Neural progenitor cell (in vitro differentiated cells): ENCODE data around the gene ANKFY1. TPM values are rescaled to one million over a fixed set of nuclear protein-coding genes. Genes with fewer than 3 reads are reported as not detected.

Experiments used
- DNase-seq: peaks from one replicate; pipeline ENCODE4 v3.0.0-alpha.2; 2016; ENCODE audit warnings: low spot score
- H2AFZ ChIP-seq: fragments of 200-600 bp; sonication (generic); replicated peaks from 2 replicates; pipeline ENCODE4 v1.6.1; 2016; ENCODE audit warnings: antibody characterized with exemption
- H3F3A ChIP-seq: fragments of 200-600 bp; sonication (generic); 2 replicates; pipeline ENCODE4 v1.6.1; 2016; ENCODE audit warnings: antibody characterized with exemption, low read depth
- H3K27ac ChIP-seq: fragments of 200-600 bp; sonication (generic); 2 replicates; pipeline ENCODE4 v1.5.1; 2016; ENCODE audit warnings: mild to moderate bottlenecking
- H3K27me3 ChIP-seq: fragments of 200-600 bp; sonication (generic); 2 replicates; pipeline ENCODE4 v1.6.1; 2016; ENCODE audit warnings: mild to moderate bottlenecking, moderate library complexity
- H3K36me3 ChIP-seq: fragments of 200-600 bp; sonication (generic); 2 replicates; pipeline ENCODE4 v1.5.1; 2016
- H3K4me1 ChIP-seq: fragments of 200-600 bp; sonication (generic); 2 replicates; pipeline ENCODE4 v1.6.1; 2016; ENCODE audit warnings: mixed run types
- H3K4me2 ChIP-seq: fragments of 200-600 bp; sonication (generic); 2 replicates; pipeline ENCODE4 v1.6.1; 2016
- H3K4me3 ChIP-seq: fragments of 200-600 bp; sonication (generic); 2 replicates; pipeline ENCODE4 v1.5.1; 2016
- H3K79me2 ChIP-seq: fragments of 200-600 bp; sonication (generic); 2 replicates; pipeline ENCODE4 v1.6.1; 2016; ENCODE audit warnings: low read depth
- H3K9ac ChIP-seq: fragments of 200-600 bp; sonication (generic); 2 replicates; pipeline ENCODE4 v1.6.1; 2016
- H3K9me3 ChIP-seq: fragments of 200-600 bp; sonication (generic); 2 replicates; pipeline ENCODE4 v1.5.1; 2016; ENCODE audit warnings: low read depth
- H4K20me1 ChIP-seq: fragments of 200-600 bp; sonication (generic); 2 replicates; pipeline ENCODE4 v1.6.1; 2016; ENCODE audit warnings: low read depth
- H3K27ac Mint-ChIP-seq: 3 replicates; pipeline ENCODE4 v1.8.0; 2021; ENCODE audit warnings: mixed read lengths
- H3K27me3 Mint-ChIP-seq: 2 replicates; pipeline ENCODE4 v1.8.0; 2022; ENCODE audit warnings: low read depth, mild to moderate bottlenecking, inconsistent platforms, moderate library complexity, mixed read lengths; ENCODE audit not compliant: insufficient read depth
- H3K36me3 Mint-ChIP-seq: 3 replicates; pipeline ENCODE4 v1.8.0; 2021; ENCODE audit warnings: mixed read lengths
- H3K4me1 Mint-ChIP-seq: 3 replicates; pipeline ENCODE4 v1.8.0; 2021; ENCODE audit warnings: mixed read lengths
- H3K4me3 Mint-ChIP-seq: 3 replicates; pipeline ENCODE4 v1.8.0; 2021; ENCODE audit warnings: mild to moderate bottlenecking, moderate library complexity, mixed read lengths
- H3K9me3 Mint-ChIP-seq: 3 replicates; pipeline ENCODE4 v1.8.0; 2020; ENCODE audit warnings: mixed read lengths
- EZH2 ChIP-seq: fragments of 200-600 bp; sonication (generic); IDR thresholded peaks from 2 replicates; pipeline ENCODE4 v1.6.1; 2017; ENCODE audit warnings: antibody characterized with exemption, mild to moderate bottlenecking, moderate library complexity
- EZH2phosphoT487 ChIP-seq: fragments of 200-600 bp; sonication (generic); IDR thresholded peaks from 2 replicates; pipeline ENCODE4 v1.6.1; 2017; ENCODE audit warnings: antibody characterized with exemption
- total RNA-seq: library from RNA; depleted of rRNA; stranded (reverse); fragments of >200 nt; gene quantifications from 2 replicates; pipeline ENCODE4 v1.2.3, GENCODE V29; 2015; ENCODE audit warnings: low replicate concordance
- TF ChIP-seq, protein P1 (sequence below): fragments of 200-600 bp; sonication (generic); IDR thresholded peaks from 2 replicates; pipeline ENCODE4 v1.5.1; 2017; ENCODE audit warnings: antibody characterized with exemption, mild to moderate bottlenecking

Gene ANKFY1
- total RNA-seq, 1 donor from 2014 or later, result 39.8 TPM

DNA sequence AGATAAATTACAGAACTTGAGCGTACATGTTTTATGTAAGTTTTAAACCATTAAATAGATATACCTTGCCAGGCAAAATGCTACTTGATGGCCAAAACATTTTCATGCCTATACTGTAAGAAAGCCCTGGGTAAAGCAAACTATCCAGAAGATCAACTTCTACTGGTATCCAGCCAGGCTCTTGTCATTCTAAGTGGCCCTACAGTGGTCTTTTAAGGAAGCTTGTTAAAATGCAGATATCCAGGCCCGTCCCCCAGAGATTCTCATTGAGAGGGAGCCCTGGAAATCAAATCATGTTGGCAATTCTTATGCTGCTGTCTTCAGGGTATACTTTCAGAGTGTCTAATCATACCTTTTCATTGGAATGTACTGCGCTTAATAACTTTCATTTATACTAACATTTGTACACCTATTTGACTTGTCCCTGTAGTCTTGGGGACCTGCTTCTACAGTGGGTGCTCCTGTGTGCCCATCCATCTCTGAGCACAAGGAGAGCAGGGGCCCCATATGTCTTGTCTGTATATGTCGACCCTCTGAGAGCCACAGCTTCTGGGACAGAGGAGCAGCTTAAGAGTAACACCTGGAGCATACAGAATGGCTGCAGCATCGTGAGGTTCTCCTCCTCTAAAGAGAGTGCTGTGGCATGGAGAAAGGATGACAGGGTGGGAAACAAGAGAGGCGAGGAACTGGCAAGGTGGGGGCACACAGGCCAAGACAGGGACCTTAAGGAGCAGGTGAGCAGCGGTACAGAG is 43.6 kb upstream of the ANKFY1 start:
- Histone ChIP-seq H3F3A (peaks cover 22% of the 10 kb centered on the region), H3K9me3 (peaks cover 4% of the 10 kb centered on the region), H3K36me3 (no peaks in the 10 kb centered on the region), H2AFZ (no peak overlapping the region), H3K4me1 (no peaks in the 10 kb centered on the region), H3K79me2 (peaks cover 77% of the 10 kb centered on the region), H4K20me1 (peaks cover 20% of the 10 kb centered on the region), H3K4me3 (no peak overlapping the region), H3K27ac (no peak overlapping the region), H3K9ac (no peak overlapping the region), H3K27me3 (no peaks in the 10 kb centered on the region), H3K4me2 (no peak overlapping the region)
- DNase-seq, result no peak
- no peaks in the 10 kb centered on the region for H3K27me3 Mint-ChIP-seq
- peak overlapping the region; percentile 3 for H3K27ac Mint-ChIP-seq
- TF ChIP-seq, protein P1, sequence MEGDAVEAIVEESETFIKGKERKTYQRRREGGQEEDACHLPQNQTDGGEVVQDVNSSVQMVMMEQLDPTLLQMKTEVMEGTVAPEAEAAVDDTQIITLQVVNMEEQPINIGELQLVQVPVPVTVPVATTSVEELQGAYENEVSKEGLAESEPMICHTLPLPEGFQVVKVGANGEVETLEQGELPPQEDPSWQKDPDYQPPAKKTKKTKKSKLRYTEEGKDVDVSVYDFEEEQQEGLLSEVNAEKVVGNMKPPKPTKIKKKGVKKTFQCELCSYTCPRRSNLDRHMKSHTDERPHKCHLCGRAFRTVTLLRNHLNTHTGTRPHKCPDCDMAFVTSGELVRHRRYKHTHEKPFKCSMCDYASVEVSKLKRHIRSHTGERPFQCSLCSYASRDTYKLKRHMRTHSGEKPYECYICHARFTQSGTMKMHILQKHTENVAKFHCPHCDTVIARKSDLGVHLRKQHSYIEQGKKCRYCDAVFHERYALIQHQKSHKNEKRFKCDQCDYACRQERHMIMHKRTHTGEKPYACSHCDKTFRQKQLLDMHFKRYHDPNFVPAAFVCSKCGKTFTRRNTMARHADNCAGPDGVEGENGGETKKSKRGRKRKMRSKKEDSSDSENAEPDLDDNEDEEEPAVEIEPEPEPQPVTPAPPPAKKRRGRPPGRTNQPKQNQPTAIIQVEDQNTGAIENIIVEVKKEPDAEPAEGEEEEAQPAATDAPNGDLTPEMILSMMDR, result no peak
- TF ChIP-seq EZH2phosphoT487 (no peak), EZH2 (no peak)
- H3K9me3 Mint-ChIP-seq, result peaks cover 20% of the 10 kb centered on the region
- peaks cover 10% of the 10 kb centered on the region for H3K4me1 Mint-ChIP-seq
- H3K36me3 Mint-ChIP-seq, result peaks cover 28% of the 10 kb centered on the region
- H3K4me3 Mint-ChIP-seq, result no peak overlapping the region

DNA sequence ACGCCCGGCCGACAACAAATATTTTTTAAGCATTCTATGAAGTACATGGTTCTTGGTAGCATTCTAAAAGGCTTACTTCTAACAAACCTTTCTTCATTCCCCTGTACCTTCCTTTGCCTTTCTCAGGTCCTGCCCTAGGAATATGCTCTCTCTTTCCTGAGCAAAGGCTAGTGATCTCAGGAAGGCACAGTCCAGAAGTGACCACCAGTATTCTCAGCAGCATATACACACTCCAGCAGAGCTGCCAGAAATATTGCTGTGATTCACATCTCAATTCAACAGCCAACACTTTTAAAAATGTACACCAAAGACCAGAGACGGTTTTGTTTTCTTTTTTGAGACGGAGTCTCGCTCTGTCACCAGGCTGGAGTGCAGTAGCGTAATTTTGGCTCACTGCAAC is 41.4 kb upstream of the ANKFY1 start:
- Mint-ChIP-seq H3K36me3 (peaks cover 22% of the 10 kb centered on the region), H3K27me3 (no peaks in the 10 kb centered on the region), H3K9me3 (peaks cover 2% of the 10 kb centered on the region), H3K4me1 (peaks cover 9% of the 10 kb centered on the region), H3K4me3 (no peak overlapping the region), H3K27ac (no peak overlapping the region)
- no peaks in the 10 kb centered on the region for H3K27me3 ChIP-seq
- no peak overlapping the region for H3K4me2 ChIP-seq
- H3F3A ChIP-seq, result peaks cover 22% of the 10 kb centered on the region
- peaks cover 3% of the 10 kb centered on the region for H3K9me3 ChIP-seq
- peaks cover 20% of the 10 kb centered on the region for H4K20me1 ChIP-seq
- H3K4me1 ChIP-seq, result no peaks in the 10 kb centered on the region
- H3K4me3 ChIP-seq, result no peak overlapping the region
- DNase-seq, result no peak
- no peak overlapping the region for H3K9ac ChIP-seq
- no peaks in the 10 kb centered on the region for H3K36me3 ChIP-seq
- TF ChIP-seq EZH2 (no peak), EZH2phosphoT487 (no peak)
- TF ChIP-seq, protein P1, result no peak
- no peak overlapping the region for H2AFZ ChIP-seq
- H3K79me2 ChIP-seq, result peaks cover 69% of the 10 kb centered on the region
- peak overlapping the region; percentile 31 for H3K27ac ChIP-seq

DNA sequence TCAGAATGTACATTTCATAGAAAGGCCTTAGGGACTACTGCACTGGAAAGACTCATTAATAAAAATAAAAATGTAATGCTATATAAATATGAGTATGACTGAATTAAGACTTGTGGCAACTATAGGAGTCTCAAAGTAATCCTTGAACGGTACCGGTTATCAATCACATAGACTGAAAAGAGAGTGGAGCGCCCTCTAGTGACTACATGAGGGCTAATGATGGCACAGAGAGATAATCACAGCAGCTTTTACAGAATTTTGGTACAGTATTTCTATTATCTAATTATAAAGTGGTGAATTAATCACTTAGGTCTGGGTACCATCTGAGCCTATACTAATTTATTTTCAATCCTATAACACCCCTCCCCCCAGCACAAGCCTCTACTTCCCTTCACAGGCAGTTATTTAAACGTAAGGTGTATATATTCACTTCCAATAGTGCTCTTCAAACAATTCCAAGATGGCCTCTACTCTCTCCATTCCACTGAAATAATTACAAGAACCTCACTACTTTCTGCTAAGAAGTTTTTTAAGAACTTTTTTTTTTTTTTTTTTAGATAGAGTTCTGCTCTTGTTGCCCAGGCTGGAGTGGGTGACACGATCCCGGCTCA is 40.7 kb upstream of the ANKFY1 start:
- Histone ChIP-seq H3F3A (peaks cover 18% of the 10 kb centered on the region), H3K27me3 (no peaks in the 10 kb centered on the region), H3K36me3 (no peaks in the 10 kb centered on the region), H3K79me2 (peaks cover 69% of the 10 kb centered on the region), H3K9me3 (no peaks in the 10 kb centered on the region), H3K9ac (no peak overlapping the region), H4K20me1 (peaks cover 20% of the 10 kb centered on the region), H3K4me1 (no peaks in the 10 kb centered on the region), H3K4me2 (no peak overlapping the region), H3K4me3 (no peak overlapping the region), H2AFZ (no peak overlapping the region), H3K27ac (no peak overlapping the region)
- peak; percentile 69 for DNase-seq
- H3K27me3 Mint-ChIP-seq, result peaks cover 2% of the 10 kb centered on the region
- H3K27ac Mint-ChIP-seq, result no peak overlapping the region
- peaks cover 18% of the 10 kb centered on the region for H3K36me3 Mint-ChIP-seq
- H3K9me3 Mint-ChIP-seq, result no peaks in the 10 kb centered on the region
- peaks cover 2% of the 10 kb centered on the region for H3K4me1 Mint-ChIP-seq
- H3K4me3 Mint-ChIP-seq, result no peak overlapping the region
- TF ChIP-seq, protein P1, result peak; percentile 74
- no peak for TF ChIP-seq EZH2phosphoT487
- TF ChIP-seq EZH2, result no peak
